Forelimb muscle (tissue), 1 donor: ENCODE measurements around the gene GADD45B. TPM values are rescaled to one million over a fixed set of nuclear protein-coding genes. Genes with fewer than 3 reads are reported as not detected.
"Not testable (repeated sequence)": the region's sequence is repeated elsewhere in the genome, so short reads cannot be mapped to it uniquely, and the experiment has no call there.

Experiments used
- DNase-seq: peaks from one replicate; pipeline ENCODE4 v3.0.0-alpha.2; 2013; ENCODE audit warnings: low read depth
- polyA plus RNA-seq: library from polyadenylated mRNA; unstranded; fragments of 120-200 nt; gene quantifications from one replicate; pipeline ENCODE4 v1.2.1, GENCODE V29; 2013; ENCODE audit not compliant: insufficient read length

The GADD45B gene
- polyA plus RNA-seq, 1 donor, result 7.4 TPM

DNA sequence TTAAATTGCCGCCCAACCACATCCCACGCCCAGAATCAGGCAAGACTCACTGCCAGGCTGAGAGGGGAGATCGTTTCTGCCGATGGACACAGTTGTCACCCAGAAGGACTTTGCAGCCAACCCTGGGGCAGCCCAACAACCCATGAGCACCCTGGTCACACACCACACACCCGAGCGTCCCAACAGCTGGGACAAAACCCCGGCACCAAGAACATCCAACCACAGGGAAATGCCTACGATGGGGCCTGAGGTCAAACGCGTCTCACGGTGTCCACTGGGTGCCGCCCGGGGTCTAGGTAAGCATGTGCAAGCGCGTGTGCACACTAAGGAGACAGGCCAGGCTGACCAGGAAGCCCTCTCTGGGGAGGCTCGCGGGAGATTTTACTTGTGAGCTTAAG, 32.1 kb upstream of the GADD45B start:
- DNase-seq, result no peak

DNA sequence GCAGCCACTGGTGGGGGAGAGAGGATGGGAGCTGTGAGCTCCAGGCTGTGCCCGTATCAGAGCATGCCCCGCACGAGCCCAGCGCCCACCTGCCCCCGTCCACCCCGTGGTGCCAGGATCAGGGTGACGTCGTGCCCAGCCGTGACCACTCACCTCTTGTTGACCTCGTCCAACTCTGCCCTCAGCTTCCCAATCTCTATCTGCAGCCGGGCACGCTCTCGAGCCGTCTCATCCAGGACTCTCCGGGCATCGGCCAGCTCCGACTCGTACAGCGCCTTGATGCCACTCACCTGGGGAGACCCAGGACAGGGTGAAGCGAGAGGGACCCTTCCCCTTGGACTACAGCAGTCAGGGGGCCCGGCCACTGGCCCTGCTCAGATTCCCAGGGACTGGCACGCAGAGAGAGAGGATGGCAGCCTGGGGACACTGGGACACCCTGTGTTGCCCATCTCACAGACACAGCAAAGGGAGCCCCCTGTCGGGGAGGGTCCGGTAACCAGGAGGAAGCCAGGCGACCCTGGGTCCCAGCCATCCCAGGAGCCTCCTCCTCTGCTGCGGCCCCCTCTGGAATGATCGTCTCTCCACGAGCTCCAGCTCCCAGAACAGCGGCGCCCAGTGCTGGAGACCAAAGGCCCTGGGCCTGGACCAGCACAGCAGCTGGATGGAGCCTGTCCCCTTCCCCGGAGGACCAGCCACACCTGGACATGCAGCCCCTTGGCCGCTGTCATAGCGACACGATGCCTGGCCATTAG, 31.5 kb upstream of the GADD45B start:
- no peak for DNase-seq

DNA sequence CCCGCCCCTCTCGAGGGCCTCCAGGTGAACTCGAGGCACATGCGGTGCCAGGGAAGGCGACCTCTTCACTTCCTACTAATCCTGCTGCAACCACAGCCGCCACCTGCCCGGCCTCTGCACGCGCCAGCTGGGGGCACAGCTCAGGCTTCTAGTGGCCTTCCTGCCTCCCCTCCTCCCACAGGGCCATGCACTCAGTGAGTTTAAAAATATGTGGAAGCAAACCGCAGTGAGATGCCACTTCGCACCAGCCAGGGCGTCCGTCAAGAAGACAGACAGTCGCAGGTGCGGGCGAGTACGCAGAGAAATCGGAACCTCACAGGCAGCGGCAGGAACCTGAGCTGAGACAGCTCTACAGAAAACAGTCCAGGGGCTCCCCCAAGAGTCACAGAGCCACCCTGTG, 29.5 kb upstream of the GADD45B start:
- no peak for DNase-seq

DNA sequence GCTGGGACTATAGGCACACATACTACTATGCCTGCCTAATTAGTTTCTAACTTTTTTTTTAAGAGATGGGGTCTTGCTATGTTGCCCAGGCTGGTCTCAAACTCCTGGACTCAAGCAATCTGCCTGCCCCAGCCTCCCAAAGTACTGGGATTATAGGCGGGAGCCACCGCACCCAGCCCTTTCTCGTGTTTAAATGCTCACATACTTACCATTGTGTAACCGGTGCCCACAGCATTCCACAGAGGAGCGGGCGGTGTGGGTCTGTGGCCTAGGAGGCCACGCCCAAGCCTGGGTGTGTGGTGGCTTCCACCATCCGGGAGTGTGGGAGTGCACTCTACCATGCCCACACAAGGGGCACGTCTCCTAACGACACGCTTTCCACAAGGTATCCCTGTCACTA, 26.9 kb upstream of the GADD45B start:
- DNase-seq, result no peak

DNA sequence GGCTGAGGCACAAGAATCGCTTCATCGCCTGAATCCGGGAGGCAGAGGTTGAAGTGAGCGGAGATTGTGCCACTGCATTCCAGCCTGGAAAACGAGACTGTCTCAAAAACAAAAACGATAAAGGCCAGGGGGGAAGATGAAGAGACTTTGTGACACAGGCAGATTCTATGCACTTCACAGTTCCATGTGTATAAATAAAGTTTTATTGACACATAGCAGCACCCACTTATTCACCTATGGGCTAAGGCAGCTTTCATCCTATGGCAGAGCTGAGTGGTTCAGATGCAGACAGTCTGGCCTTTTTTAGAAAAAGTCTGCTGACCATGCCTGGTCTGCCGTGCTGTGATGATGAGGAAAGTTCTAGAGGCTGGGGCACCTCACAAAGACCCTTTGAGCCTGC, 24.8 kb upstream of the GADD45B start:
- DNase-seq, result no peak

DNA sequence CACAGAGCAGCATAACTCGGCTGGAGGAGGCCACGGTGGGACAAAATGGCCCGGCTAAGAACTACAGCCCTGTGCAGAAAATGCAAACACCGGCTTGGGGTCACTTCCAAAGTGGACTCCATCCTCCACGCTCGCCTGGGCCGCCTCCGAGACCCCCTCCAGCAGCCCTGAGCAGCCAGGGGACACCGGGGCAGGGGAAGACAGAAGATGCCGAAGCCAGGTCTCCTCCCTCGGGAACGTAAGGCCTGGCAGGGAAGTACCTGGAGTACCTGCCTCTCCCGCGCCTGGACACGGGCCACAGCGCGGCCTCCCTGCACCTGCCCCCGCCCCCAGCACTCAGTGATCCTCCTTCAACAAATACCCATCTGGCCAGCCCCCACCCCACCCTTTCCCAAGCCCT, 24.2 kb upstream of the GADD45B start:
- DNase-seq, result no peak

DNA sequence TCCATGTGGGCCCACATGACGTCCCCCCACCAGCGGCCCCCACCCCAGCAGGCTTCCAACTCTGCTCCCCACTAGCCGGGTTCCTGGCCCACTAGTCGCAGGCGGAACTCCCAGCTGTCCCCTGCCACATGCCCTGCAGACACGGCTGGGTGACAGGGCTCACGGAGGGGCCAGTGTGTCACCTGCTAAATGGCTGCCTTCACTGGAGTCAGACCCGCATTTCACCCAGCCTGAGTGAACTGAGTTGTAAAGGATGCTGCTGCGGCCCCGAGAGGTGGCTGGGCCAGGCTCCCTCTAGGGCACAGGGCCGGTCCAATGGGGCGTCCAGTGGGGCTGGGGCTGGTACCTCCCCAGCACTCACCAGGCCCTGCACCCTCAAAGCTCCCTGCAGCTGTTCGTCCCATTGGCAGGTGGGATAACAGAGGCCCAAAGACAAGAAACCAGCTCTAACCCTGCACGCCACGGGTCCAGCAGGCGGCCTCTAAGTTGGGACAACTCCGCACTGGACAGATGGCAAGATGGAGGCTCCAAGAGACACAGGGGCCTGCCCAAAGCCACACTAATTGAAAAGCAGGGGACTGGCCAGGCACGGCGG, 22.4 kb upstream of the GADD45B start:
- DNase-seq, result no peak

DNA sequence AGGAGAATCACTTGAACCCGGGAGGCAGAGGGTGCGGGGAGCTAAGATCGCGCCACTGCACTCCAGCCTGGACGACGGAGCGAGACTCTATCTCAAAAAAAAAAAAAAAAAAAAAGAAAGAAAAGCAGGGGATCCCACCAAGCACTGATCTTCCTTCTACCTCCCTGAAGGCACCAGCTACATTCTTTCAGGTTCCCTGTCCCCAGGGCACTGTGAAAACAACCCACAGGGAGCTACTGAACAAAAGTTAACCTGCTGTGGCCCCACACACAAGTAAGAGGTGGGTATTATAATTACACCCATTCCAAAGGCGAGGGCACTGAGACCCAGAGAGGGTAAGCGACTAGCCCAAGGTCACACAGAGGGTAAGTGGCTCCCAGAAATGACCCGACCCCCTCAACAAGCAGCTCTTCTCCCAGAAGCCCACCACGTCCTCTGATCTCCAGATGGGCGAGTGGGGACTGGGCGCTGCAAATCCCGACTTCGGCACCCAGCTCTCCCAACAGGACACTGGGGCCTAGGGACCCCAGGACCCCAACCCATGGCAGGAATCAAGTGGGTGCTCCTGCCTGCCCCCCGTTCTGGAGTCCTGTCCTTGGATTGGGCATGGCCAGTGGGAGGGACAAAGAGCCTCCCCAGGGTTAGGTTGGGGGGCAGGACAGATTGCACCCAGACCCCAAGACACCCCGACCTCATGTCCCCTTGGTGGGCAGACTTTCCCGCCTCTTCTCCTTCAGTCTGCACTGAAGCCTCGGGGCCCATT, 21.5 kb upstream of the GADD45B start:
- DNase-seq, result no peak

DNA sequence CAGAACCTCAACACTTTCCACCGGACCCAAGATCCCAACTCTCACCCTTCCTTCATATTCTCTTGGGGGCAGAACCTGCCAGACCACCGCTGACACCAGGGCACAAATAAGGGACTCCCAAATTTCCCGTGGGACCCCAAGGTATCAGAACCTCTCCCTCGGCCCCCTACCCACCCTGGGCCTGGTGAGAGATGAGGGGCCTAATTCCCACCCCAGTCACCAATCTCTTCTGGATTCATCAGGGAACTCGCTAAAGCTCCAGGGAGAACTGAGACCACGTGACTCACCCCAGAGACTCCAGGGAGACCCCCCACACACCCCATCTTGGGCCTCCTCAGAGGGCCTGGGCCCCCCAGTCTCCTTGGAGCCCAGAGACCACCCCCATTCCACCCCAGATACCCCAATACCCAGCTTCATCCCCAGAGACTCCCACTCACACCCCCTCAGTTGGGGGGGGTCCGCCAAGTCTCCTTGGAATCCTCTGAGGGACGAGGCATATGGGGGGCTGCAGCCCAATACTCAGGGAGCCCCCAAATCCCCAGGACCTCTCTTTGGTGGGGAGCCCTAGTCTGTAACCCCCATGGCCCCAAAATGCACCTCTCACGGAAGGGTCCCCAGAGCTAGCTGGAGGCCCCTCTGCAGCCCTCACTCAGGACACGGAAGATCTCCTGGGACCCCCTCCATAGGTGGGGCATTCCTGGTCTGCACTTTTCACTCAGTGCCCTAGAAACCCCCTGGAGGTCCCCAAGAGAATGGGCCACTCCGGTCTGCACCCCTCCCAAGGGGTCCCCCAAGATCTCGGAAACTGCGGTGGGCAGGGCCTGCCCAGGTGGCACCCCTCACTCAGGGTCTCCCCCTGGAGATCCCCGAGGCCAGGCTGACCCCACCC, 20.7 kb upstream of the GADD45B start:
- no peak for DNase-seq

DNA sequence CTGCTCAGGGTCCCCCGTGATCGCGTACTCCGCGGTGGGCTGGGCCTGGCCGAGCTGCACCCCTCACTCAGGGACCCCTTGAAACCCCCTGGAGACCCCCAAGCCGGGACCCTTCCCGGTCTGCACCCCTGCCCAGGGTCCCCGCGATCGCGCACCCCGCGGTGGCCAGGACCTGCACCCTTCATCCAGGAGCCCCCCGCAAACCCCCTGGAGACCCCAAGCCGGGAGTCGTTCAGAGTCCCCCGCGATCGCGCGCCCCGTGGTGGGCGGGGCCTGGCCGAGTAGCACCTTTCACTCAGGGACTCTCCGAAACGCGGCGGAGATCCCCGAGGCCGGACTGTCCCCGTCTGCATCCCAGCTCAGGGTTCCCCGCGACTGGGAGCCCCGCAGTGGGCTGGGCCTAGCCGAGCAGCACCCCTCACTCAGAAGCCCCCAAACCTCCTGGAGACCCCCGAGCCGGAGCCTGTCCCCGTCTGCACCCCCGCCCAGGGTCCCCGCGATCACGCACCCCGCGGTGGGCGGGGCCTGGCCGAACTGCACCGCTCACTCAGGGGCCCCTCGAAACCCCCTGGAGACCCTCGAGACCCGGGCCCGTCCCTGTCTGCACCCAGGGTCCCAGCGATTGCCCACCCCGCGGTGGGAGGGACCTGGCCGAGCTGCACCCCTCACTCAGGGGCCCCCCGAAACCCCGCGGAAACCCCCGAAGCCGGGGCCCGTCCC, 19.9 kb upstream of the GADD45B start:
- DNase-seq, result no peak

DNA sequence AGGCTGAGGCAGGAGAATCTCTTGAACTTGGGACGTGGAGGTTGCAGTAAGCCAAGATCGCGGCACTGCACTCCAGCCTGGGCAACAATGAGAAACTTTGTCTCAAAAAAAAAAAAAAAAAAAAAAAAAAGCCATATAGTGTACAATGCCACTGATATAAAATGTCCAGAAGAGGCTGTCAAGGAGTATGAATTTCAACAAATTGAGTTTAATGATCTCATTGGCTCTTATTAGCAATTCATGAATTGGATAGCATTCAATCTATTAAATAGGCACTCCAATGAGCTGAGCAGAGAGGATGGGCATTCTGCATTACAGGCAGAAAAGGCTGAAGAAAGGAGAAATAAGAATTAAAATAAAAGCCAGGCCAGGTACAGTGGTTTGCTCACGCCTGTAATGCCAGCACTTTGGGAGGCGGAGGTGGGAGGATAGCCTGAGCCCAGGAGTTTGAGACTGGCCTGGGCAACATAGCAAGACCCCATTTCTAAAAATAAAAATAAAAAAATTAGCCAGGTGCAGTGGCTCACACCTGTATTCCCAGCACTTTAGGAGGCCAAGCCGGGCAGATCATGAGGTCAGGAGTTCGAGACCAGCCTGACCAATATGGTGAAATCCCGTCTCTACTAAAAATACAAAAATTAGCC, 18.4 kb upstream of the GADD45B start:
- no peak for DNase-seq

DNA sequence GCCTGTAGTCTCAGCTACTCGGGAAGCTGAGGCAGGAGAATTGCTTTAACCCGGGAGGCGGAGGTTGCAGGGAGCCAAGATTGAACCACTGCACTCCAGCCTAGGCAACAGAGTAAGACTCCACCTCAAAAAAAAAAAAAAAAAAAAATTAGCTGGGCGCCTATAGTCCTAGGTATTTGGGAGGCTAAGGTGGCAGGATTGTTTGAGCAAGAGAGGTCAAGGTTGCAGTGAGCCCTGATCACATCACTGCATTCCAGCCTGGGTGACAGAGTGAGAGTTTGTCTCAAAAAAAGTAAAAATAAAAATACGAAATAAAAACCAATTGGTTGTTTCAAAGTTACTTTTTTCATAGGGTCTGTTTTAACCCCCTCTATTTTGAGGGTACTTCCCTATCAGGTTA, 17.9 kb upstream of the GADD45B start:
- no peak for DNase-seq

DNA sequence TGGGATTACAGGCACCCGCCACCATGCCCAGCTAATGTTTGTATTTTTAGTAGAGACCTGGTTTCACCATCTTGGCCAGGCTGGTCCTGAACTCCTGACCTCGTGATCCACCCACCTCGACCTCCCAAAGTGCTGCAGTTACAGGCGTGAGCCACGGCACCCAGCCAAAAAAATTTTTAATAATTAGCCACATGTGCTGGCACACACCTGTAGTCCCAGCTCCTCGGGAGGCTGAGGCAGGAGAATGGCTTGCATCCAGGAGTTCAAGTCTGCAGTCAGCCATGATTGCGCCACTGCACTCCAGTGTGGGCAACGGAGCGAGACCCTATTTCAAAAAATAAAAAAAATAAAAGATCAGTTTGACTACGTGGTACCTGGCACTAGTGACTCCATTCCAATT, 17.2 kb upstream of the GADD45B start:
- DNase-seq, result not testable (repeated sequence)

DNA sequence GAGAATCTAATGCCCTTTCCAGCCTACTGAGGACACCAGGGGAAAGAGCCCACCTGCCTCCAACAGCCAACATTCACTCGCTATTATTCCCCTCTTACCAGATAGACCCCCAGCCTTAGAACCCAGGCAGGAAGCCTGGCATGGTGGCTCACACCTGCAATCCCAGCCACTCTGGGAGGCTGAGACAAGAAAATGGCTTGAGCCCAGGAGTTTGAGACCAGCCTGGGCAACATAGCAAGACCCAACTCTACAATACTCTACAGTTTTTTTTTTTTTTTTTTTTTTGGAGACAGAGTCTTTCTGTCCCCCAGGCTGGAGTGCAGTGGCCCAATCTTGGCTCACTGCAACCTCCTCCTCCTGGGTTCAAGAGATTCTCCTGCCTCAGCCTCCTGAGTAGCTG, 15.7 kb upstream of the GADD45B start:
- DNase-seq, result no peak

DNA sequence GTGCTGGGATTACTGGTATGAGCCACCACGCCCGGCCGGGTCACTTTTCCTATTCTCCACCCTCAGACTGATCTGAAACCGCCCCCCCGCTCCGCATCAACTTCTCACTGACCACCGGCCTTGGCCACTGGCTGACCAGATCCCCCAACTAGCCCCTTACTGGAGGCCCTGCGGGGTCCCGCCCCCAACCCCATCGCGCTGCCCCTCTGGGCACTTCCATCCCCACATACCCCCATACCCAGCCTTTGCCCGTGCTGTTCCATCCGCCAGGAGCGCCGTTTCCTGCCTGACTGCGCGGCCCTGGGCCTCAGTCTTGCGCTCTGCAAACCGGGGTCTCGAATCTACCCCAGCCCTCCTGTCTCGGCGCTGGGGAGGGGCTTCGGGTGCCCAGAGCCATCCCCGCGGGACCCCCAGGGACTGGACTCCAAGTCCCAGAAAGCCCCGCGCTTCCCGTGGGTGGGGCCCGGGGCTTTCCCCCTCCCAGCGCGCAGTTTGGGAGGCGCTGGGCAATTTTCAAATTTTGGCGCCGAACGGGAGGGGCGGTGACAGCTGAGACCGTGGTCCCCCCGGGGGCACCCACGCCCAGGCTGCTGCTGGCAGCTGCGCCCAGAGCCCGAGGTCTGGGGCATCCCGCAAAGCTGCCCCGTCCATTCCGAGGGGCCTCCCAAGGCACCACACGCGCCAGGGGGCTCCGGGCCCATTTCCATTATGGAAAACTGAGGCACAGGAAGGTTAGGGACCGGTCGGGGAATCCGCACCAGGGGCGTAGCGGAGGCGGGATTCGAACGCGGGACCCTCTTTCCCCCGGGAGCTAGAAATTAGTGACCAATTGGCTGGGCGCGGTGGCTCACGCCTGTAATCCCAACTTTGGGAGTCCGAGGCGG, 13.9 kb upstream of the GADD45B start:
- no peak for DNase-seq

DNA sequence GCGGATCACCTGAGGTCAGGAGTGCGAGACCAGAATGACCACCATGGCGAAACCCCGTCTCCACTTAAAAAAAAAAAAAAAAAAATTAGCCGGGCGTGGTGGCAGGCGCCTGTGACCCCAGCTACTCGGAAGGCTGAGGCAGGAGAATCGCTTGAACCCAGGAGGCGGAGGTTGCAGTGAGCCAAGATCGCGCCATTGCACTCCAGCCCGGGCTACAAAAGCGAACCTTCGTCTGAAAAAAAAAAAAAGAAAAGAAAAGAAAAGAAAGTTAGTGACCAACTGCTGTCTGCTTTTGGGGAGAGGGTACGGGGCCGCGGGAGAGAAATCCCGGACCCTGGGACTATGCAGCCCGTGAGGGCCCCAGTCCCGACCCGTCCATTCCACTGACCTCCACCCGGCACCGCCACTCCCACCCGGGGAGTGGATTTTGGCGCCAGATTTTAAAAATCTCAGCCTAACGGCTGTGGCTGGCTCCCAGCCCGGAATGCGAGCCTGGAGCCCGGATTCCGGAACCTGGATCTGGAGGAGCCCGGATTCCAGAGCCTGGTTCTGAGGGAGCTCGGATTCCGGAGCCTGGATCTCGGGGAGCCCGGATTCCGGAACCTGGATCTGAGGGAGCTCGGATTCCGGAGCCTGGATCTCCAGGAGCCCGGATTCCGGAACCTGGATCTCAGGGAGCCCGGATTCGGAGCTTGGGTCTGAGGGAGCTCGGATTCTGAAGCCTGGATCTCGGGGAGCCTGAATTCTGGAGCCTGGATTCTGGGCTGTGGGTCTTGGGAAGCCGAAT, 13.1 kb upstream of the GADD45B start:
- peak; percentile 79 for DNase-seq

DNA sequence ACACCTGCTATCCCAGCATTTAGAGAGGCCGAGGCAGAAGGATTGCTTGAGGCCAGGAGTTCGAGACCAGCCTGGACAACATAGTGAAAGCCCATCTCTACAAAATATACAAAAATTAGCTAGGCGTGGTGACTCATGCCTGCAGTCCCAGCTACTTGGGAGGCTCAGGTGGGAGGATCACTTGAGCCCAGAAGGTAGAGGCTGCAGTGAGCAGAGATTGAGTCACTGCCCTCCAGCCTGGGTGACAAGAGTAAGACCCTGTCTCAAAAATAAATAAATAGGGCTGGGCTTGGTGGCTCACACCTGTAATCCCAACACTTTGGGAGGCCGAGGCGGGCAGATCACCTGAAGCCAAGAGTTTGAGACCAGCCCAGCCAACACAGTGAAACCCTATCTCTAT, 12.2 kb upstream of the GADD45B start:
- DNase-seq, result not testable (repeated sequence)

DNA sequence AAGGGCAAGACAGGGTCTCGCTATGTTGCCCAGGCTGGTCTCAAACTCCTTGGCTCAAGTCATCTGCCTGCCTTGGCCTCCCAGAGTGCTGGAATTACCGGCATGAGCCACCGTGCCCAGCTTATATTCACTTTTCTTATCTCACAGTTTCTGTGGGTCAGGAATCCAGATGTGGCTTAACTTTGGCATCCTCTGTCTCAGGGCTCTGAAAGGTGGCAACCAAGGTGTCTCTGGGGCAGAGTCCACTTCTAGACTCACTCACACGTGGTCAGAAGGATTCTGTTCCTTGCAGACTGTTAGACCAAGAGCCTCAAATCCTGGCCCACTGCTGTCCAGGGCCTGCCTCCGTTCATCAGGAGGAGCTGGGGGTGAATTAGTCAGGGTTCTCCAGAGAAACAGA, 11.5 kb upstream of the GADD45B start:
- DNase-seq, result no peak

DNA sequence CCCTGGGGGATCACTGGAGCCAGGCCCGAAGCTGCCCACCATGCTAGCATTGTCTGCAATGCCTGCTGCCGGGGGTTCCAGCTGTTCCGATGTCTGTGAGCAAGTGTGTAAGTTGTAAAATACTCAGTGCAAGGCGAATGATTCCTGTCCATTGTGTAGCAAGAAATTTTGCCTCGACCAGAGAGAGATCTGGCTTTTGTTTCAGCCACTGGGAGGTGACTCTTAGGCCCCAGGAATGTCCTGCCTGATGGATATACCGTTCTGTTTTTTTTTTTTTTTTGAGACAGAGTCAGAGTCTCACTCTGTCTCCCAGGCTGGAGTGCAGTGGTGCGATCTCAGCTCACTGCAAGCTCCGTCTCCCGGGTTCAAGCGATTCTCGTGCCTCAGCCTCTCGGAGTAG, 7.3 kb upstream of the GADD45B start:
- DNase-seq, result no peak
